ENCODE data around the gene HIF1A. TPM values are rescaled to one million over a fixed set of nuclear protein-coding genes. Genes with fewer than 3 reads are reported as not detected.

The HIF1A gene
- total RNA-seq, 4 donors from 2014 or later: 52.1 to 160 (median 71.1) TPM

DNA sequence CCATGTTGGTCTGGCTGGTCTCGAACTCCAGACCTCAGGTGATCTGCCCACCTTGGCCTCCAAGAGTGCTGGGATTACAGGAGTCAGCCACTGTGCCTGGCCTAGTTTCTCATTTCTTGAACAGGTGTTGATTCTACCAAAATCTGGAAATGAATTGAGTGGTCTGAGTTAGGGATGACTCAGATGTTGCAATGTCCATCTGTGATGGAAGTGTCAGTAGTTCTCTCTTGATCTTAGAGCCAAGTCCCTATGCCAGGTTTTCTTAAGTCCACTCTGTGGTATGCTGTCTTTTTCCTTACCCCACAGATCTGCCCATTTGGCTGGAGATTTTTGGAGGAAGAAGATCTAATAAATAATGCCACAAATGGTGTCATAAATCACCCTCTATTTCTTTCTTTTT lies 79.5 kb downstream of the HIF1A start:
- no peak overlapping the region for H3K27ac ChIP-seq
- TF ChIP-seq, protein P1, sequence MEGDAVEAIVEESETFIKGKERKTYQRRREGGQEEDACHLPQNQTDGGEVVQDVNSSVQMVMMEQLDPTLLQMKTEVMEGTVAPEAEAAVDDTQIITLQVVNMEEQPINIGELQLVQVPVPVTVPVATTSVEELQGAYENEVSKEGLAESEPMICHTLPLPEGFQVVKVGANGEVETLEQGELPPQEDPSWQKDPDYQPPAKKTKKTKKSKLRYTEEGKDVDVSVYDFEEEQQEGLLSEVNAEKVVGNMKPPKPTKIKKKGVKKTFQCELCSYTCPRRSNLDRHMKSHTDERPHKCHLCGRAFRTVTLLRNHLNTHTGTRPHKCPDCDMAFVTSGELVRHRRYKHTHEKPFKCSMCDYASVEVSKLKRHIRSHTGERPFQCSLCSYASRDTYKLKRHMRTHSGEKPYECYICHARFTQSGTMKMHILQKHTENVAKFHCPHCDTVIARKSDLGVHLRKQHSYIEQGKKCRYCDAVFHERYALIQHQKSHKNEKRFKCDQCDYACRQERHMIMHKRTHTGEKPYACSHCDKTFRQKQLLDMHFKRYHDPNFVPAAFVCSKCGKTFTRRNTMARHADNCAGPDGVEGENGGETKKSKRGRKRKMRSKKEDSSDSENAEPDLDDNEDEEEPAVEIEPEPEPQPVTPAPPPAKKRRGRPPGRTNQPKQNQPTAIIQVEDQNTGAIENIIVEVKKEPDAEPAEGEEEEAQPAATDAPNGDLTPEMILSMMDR (IDR thresholded peaks at IDR 0.05): no peak
- no peak for TF ChIP-seq POLR2A (IDR thresholded peaks at IDR 0.05)
- peaks cover 0 to 63% (median 0%) of the 10 kb centered on the region in 3 donors for H3K36me3 ChIP-seq
- no peaks in the 10 kb centered on the region for H3K9me3 ChIP-seq
- H3K4me3 ChIP-seq: no peak overlapping the region
- H3K27me3 ChIP-seq: no peaks in the 10 kb centered on the region
- H3K4me1 ChIP-seq: no peaks in the 10 kb centered on the region
- DNase-seq: no peak

DNA sequence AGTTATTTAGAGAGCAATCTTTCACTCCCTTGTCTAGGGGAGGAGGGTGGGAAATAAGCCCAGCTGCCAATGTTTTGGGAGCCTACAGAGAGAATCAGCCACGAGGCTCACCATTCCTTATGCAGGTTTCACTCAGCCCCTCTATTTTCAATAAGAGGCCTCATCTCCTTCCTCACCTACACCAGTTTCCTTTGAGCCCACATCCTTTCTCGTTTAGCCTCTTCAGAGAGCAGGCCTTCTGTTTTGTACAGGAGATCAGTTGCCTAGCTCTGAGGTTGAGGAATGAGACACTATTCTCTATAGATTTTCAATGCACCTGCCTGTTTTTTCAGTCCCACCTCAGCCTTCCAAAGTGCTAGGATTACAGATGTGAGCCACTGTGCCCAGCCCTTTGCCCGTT lies 84.8 kb downstream of the HIF1A start:
- DNase-seq: no peak
- Histone ChIP-seq H3K4me3 (no peak overlapping the region), H3K27ac (no peak overlapping the region), H3K9me3 (no peaks in the 10 kb centered on the region), H3K27me3 (no peaks in the 10 kb centered on the region), H3K36me3 (peaks cover 0 to 69% (median 0%) of the 10 kb centered on the region in 3 donors), H3K4me1 (no peaks in the 10 kb centered on the region)
- TF ChIP-seq, protein P1 (IDR thresholded peaks at IDR 0.05): no peak
- TF ChIP-seq POLR2A (IDR thresholded peaks at IDR 0.05): no peak

DNA sequence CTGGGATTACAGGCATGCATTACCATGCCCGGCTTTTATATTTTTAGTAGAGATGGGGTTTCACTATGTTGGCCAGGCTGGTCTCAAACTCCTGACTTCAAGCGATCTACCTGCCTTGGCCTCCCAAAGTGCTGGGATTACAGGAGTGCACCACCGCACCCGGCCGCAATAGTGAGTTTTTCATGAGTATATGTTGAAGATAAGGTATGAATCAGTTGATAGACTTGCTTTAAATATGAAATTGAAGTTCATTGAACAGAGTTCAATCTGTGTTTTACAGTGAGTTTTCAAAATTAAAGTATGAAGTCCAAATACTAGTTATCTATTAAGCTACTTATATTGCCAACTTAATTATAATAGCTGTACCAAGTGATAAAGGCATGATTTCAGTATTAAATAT lies 102.0 kb downstream of the HIF1A start:
- Histone ChIP-seq H3K9me3 (no peaks in the 10 kb centered on the region), H3K4me1 (no peaks in the 10 kb centered on the region), H3K27ac (no peak overlapping the region), H3K36me3 (no peaks in the 10 kb centered on the region), H3K27me3 (no peaks in the 10 kb centered on the region), H3K4me3 (no peak overlapping the region)
- DNase-seq: peak in 1 of 3 donors; percentile 57
- TF ChIP-seq POLR2A (IDR thresholded peaks at IDR 0.05): no peak
- TF ChIP-seq, protein P1 (IDR thresholded peaks at IDR 0.05): peak in 3 of 6 experiments; percentile 23 to 47 (median 40)

Other genes with a start within 250 kb of the HIF1A start
- gene SNAPC1, start 66.9 kb downstream of the HIF1A start, total RNA-seq: 1 to 10 TPM; 1.7 to 9.9 (median 3.0) TPM
- gene SYT16, start 117.2 kb downstream of the HIF1A start, total RNA-seq: under 1 TPM in 1 of 4 donors, not detected in 3; under 0.01 TPM

Measured in Peyer's patch (tissue), 4 donors.